Kidney capillary endothelial cell (primary cell): ENCODE results near the gene SLC31A1.

Experiments
- DNase-seq: peaks from one replicate; pipeline ENCODE4 v3.0.0-alpha.2; 2018; ENCODE audit warnings: low spot score

SLC31A1 gene

GRCh38 chr9:113306566-113306965 lies 85.2 kb downstream of the SLC31A1 start:
- no peak for DNase-seq

GRCh38 chr9:113307396-113307975 lies 86.1 kb downstream of the SLC31A1 start:
- no peak for DNase-seq

GRCh38 chr9:113309204-113309813 lies 88.0 kb downstream of the SLC31A1 start:
- DNase-seq: peak; percentile 47

GRCh38 chr9:113310538-113310937 lies 89.2 kb downstream of the SLC31A1 start:
- DNase-seq: no peak

GRCh38 chr9:113311961-113312360 lies 90.6 kb downstream of the SLC31A1 start:
- no peak for DNase-seq

GRCh38 chr9:113313261-113313660 lies 91.9 kb downstream of the SLC31A1 start:
- DNase-seq: no peak
